ENCODE results near the gene RNFT2.
"Not testable (repeated sequence)": the region's sequence is repeated elsewhere in the genome, so short reads cannot be mapped to it uniquely, and the experiment has no call there.

Gene RNFT2

GRCh38 chr12:116766285-116766684, 28.2 kb downstream of the RNFT2 start:
- Histone ChIP-seq H3K4me3 (ENCODE audit: low read length) (no peak overlapping the region), H3K4me1 (ENCODE audit: insufficient read depth, low read length) (no peaks in the 10 kb centered on the region), H2AFZ (ENCODE audit: low read depth, low read length) (no peak overlapping the region), H3K36me3 (ENCODE audit: insufficient read depth, low read length) (peaks cover 29% of the 10 kb centered on the region), H3K9me3 (ENCODE audit: low read length) (no peaks in the 10 kb centered on the region), H3K27me3 (ENCODE audit: insufficient read depth, low read length) (no peaks in the 10 kb centered on the region)

GRCh38 chr12:116766746-116767145, 28.6 kb downstream of the RNFT2 start:
- no peaks in the 10 kb centered on the region for H3K9me3 ChIP-seq (ENCODE audit: low read length)

GRCh38 chr12:116771651-116772050, 33.5 kb downstream of the RNFT2 start:
- peaks cover 21% of the 10 kb centered on the region for H3K36me3 ChIP-seq (ENCODE audit: insufficient read depth, low read length)
- peaks cover 7% of the 10 kb centered on the region for H3K9me3 ChIP-seq (ENCODE audit: low read length)
- H3K4me1 ChIP-seq (ENCODE audit: insufficient read depth, low read length), result no peaks in the 10 kb centered on the region
- H3K27me3 ChIP-seq (ENCODE audit: insufficient read depth, low read length), result no peaks in the 10 kb centered on the region
- no peak overlapping the region for H2AFZ ChIP-seq (ENCODE audit: low read depth, low read length)
- no peak overlapping the region for H3K4me3 ChIP-seq (ENCODE audit: low read length)

More at GRCh38 chr12:116766746-116767145, 28.6 kb downstream of the RNFT2 start:
- Histone ChIP-seq H2AFZ (ENCODE audit: low read depth, low read length) (no peak overlapping the region), H3K36me3 (ENCODE audit: insufficient read depth, low read length) (peaks cover 26% of the 10 kb centered on the region), H3K27me3 (ENCODE audit: insufficient read depth, low read length) (no peaks in the 10 kb centered on the region), H3K4me1 (ENCODE audit: insufficient read depth, low read length) (no peaks in the 10 kb centered on the region), H3K4me3 (ENCODE audit: low read length) (no peak overlapping the region)

GRCh38 chr12:116773276-116773731, 35.2 kb downstream of the RNFT2 start:
- Histone ChIP-seq H3K27me3 (ENCODE audit: insufficient read depth, low read length) (no peaks in the 10 kb centered on the region), H3K4me3 (ENCODE audit: low read length) (no peak overlapping the region), H3K9me3 (ENCODE audit: low read length) (peaks cover 7% of the 10 kb centered on the region), H3K36me3 (ENCODE audit: insufficient read depth, low read length) (peaks cover 14% of the 10 kb centered on the region), H3K4me1 (ENCODE audit: insufficient read depth, low read length) (no peaks in the 10 kb centered on the region), H2AFZ (ENCODE audit: low read depth, low read length) (no peak overlapping the region)

GRCh38 chr12:116774020-116774419, 35.9 kb downstream of the RNFT2 start:
- Histone ChIP-seq H3K36me3 (ENCODE audit: insufficient read depth, low read length) (peaks cover 17% of the 10 kb centered on the region), H3K4me3 (ENCODE audit: low read length) (no peak overlapping the region), H3K4me1 (ENCODE audit: insufficient read depth, low read length) (no peaks in the 10 kb centered on the region), H2AFZ (ENCODE audit: low read depth, low read length) (no peak overlapping the region), H3K27me3 (ENCODE audit: insufficient read depth, low read length) (no peaks in the 10 kb centered on the region), H3K9me3 (ENCODE audit: low read length) (peaks cover 7% of the 10 kb centered on the region)

GRCh38 chr12:116777245-116777644, 39.1 kb downstream of the RNFT2 start:
- no peak overlapping the region for H3K4me3 ChIP-seq (ENCODE audit: low read length)
- H3K9me3 ChIP-seq (ENCODE audit: low read length), result peaks cover 10% of the 10 kb centered on the region
- H3K27me3 ChIP-seq (ENCODE audit: insufficient read depth, low read length), result no peaks in the 10 kb centered on the region
- no peak overlapping the region for H2AFZ ChIP-seq (ENCODE audit: low read depth, low read length)
- H3K4me1 ChIP-seq (ENCODE audit: insufficient read depth, low read length), result no peaks in the 10 kb centered on the region
- peaks cover 35% of the 10 kb centered on the region for H3K36me3 ChIP-seq (ENCODE audit: insufficient read depth, low read length)

- no peak overlapping the region for H3K4me3 ChIP-seq (ENCODE audit: low read length)
- H3K9me3 ChIP-seq (ENCODE audit: low read length), result peaks cover 3% of the 10 kb centered on the region
- H2AFZ ChIP-seq (ENCODE audit: low read depth, low read length), result no peak overlapping the region
- no peaks in the 10 kb centered on the region for H3K4me1 ChIP-seq (ENCODE audit: insufficient read depth, low read length)
- peaks cover 46% of the 10 kb centered on the region for H3K36me3 ChIP-seq (ENCODE audit: insufficient read depth, low read length)
- no peaks in the 10 kb centered on the region for H3K27me3 ChIP-seq (ENCODE audit: insufficient read depth, low read length)
Observed at GRCh38 chr12:116779597-116779996, 41.5 kb downstream of the RNFT2 start.

- H3K27me3 ChIP-seq (ENCODE audit: insufficient read depth, low read length), result no peaks in the 10 kb centered on the region
- H3K9me3 ChIP-seq (ENCODE audit: low read length), result peaks cover 3% of the 10 kb centered on the region
- H3K4me1 ChIP-seq (ENCODE audit: insufficient read depth, low read length), result no peaks in the 10 kb centered on the region
- no peak overlapping the region for H2AFZ ChIP-seq (ENCODE audit: low read depth, low read length)
- no peak overlapping the region for H3K4me3 ChIP-seq (ENCODE audit: low read length)
- H3K36me3 ChIP-seq (ENCODE audit: insufficient read depth, low read length), result peaks cover 51% of the 10 kb centered on the region
Observed at GRCh38 chr12:116780942-116781341, 42.8 kb downstream of the RNFT2 start.

- peaks cover 65% of the 10 kb centered on the region for H3K36me3 ChIP-seq (ENCODE audit: insufficient read depth, low read length)
- no peak overlapping the region for H2AFZ ChIP-seq (ENCODE audit: low read depth, low read length)
- H3K4me3 ChIP-seq (ENCODE audit: low read length), result no peak overlapping the region
- H3K27me3 ChIP-seq (ENCODE audit: insufficient read depth, low read length), result no peaks in the 10 kb centered on the region
- no peaks in the 10 kb centered on the region for H3K4me1 ChIP-seq (ENCODE audit: insufficient read depth, low read length)
- peaks cover 5% of the 10 kb centered on the region for H3K9me3 ChIP-seq (ENCODE audit: low read length)
Observed at GRCh38 chr12:116783525-116784237, 45.6 kb downstream of the RNFT2 start.

GRCh38 chr12:116784238-116784612, 46.1 kb downstream of the RNFT2 start:
- no peak overlapping the region for H2AFZ ChIP-seq (ENCODE audit: low read depth, low read length)
- no peak overlapping the region for H3K4me3 ChIP-seq (ENCODE audit: low read length)
- no peaks in the 10 kb centered on the region for H3K4me1 ChIP-seq (ENCODE audit: insufficient read depth, low read length)
- H3K36me3 ChIP-seq (ENCODE audit: insufficient read depth, low read length), result peaks cover 64% of the 10 kb centered on the region
- H3K27me3 ChIP-seq (ENCODE audit: insufficient read depth, low read length), result no peaks in the 10 kb centered on the region
- H3K9me3 ChIP-seq (ENCODE audit: low read length), result peaks cover 4% of the 10 kb centered on the region

GRCh38 chr12:116789562-116789961, 51.4 kb downstream of the RNFT2 start:
- peaks cover 27% of the 10 kb centered on the region for H3K36me3 ChIP-seq (ENCODE audit: insufficient read depth, low read length)
- H2AFZ ChIP-seq (ENCODE audit: low read depth, low read length); H3K4me1 ChIP-seq (ENCODE audit: insufficient read depth, low read length); H3K4me3 ChIP-seq (ENCODE audit: low read length); H3K9me3 ChIP-seq (ENCODE audit: low read length); H3K27me3 ChIP-seq (ENCODE audit: insufficient read depth, low read length): not testable (repeated sequence)

GRCh38 chr12:116790066-116790465, 52.0 kb downstream of the RNFT2 start:
- Histone ChIP-seq H2AFZ (ENCODE audit: low read depth, low read length) (no peak overlapping the region), H3K9me3 (ENCODE audit: low read length) (peaks cover 2% of the 10 kb centered on the region), H3K36me3 (ENCODE audit: insufficient read depth, low read length) (peaks cover 23% of the 10 kb centered on the region), H3K4me3 (ENCODE audit: low read length) (no peak overlapping the region), H3K27me3 (ENCODE audit: insufficient read depth, low read length) (no peaks in the 10 kb centered on the region), H3K4me1 (ENCODE audit: insufficient read depth, low read length) (no peaks in the 10 kb centered on the region)

- H2AFZ ChIP-seq (ENCODE audit: low read depth, low read length), result no peak overlapping the region
- H3K27me3 ChIP-seq (ENCODE audit: insufficient read depth, low read length), result no peaks in the 10 kb centered on the region
- H3K4me3 ChIP-seq (ENCODE audit: low read length), result no peak overlapping the region
- no peaks in the 10 kb centered on the region for H3K9me3 ChIP-seq (ENCODE audit: low read length)
- peaks cover 12% of the 10 kb centered on the region for H3K36me3 ChIP-seq (ENCODE audit: insufficient read depth, low read length)
- no peaks in the 10 kb centered on the region for H3K4me1 ChIP-seq (ENCODE audit: insufficient read depth, low read length)
Observed at GRCh38 chr12:116792403-116792802, 54.3 kb downstream of the RNFT2 start.

GRCh38 chr12:116794725-116795124, 56.6 kb downstream of the RNFT2 start:
- H3K36me3 ChIP-seq (ENCODE audit: insufficient read depth, low read length), result peaks cover 9% of the 10 kb centered on the region
- no peaks in the 10 kb centered on the region for H3K27me3 ChIP-seq (ENCODE audit: insufficient read depth, low read length)
- H3K9me3 ChIP-seq (ENCODE audit: low read length), result peaks cover 10% of the 10 kb centered on the region
- H3K4me3 ChIP-seq (ENCODE audit: low read length), result no peak overlapping the region
- no peaks in the 10 kb centered on the region for H3K4me1 ChIP-seq (ENCODE audit: insufficient read depth, low read length)
- H2AFZ ChIP-seq (ENCODE audit: low read depth, low read length), result no peak overlapping the region

Data from neuron (in vitro differentiated cells).